ENCODE data around the gene SSX4. TPM values are rescaled to one million over a fixed set of nuclear protein-coding genes. Genes with fewer than 3 reads are reported as not detected.
"Not testable (repeated sequence)": the region's sequence is repeated elsewhere in the genome, so short reads cannot be mapped to it uniquely, and the experiment has no call there.

The SSX4 gene
- polyA plus RNA-seq, 1 donor (not counting 4 experiments of a cell fraction or from before 2014, with no cell fraction given): not detected

DNA sequence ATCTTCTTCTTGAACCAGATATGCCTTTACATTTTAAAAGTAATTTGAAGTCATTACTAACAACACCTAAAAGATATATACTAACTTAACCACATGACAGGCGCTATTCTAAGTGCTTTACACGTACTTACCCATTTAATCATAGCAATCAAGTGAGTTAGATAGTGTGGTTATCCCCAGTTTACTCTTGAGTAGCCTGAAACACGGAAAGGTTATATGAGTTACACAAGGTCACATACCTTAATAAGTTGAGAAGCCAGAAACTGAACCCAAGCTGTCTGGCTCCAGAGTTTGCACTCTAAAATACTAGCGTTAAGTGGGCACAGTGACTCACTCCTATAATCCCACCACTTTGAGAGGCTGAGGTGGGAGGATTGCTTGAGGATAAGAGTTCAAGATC, 46.8 kb downstream of the SSX4 start:
- DNase-seq (ENCODE audit: low read depth, low spot score); H3K9ac ChIP-seq (ENCODE audit: control insufficient read depth, extremely low read depth, insufficient read depth, low read length); H3K9me3 ChIP-seq (ENCODE audit: control insufficient read depth, low read depth, low read length); FAIRE-seq; H3K27me3 ChIP-seq (ENCODE audit: control insufficient read depth, extremely low read depth, insufficient read depth, low read length); H4K20me1 ChIP-seq (ENCODE audit: control insufficient read depth, extremely low read depth, insufficient read depth, low read length); H2AFZ ChIP-seq (ENCODE audit: control insufficient read depth, low read length); dilution Hi-C loops (cut with MboI; ENCODE audit: extremely low pct_ligation_motif_present, low sequenced_read_pairs); H3K36me3 ChIP-seq (ENCODE audit: control insufficient read depth in 2 of 2, extremely low read depth in 1 of 2, insufficient read depth in 2 of 2, low read length in 2 of 2); H3K4me2 ChIP-seq (ENCODE audit: control insufficient read depth, extremely low read depth, insufficient read depth, low read depth, low read length); H3K4me1 ChIP-seq (ENCODE audit: control insufficient read depth, extremely low read depth, insufficient read depth, low read length); H3K9me1 ChIP-seq (ENCODE audit: control insufficient read depth, extremely low read depth, insufficient read depth, low read length); H3K79me2 ChIP-seq (ENCODE audit: control insufficient read depth, insufficient read depth, low read length); H3K27ac ChIP-seq (ENCODE audit: control insufficient read depth, insufficient read depth, low read length); H3K4me3 ChIP-seq (ENCODE audit: control insufficient read depth in 2 of 3, extremely low read depth in 1 of 3, insufficient read depth in 2 of 3, low read depth in 1 of 3, low read length in 3 of 3): not testable (repeated sequence)

DNA sequence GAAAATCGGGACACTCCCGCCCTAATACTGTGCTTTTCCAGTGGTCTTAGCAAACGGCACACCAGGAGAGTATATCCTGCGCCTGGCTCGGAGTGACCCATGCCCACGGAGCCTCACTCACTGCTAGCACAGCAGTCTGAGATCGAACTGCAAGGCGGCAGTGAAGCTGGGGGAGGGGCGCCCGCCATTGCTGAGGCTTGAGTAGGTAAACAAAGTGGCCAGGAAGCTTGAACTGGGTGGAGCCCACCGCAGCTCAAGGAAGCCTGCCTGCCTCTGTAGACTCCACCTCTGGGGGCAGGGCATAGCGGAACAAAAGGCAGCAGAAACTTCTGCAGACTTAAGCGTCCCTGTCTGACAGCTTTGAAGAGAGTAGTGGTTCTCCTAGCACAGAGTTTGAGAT, 50.4 kb downstream of the SSX4 start:
- dilution Hi-C loops (cut with MboI; ENCODE audit: extremely low pct_ligation_motif_present, low sequenced_read_pairs); H3K9me3 ChIP-seq (ENCODE audit: control insufficient read depth, low read depth, low read length); H3K4me1 ChIP-seq (ENCODE audit: control insufficient read depth, extremely low read depth, insufficient read depth, low read length); H2AFZ ChIP-seq (ENCODE audit: control insufficient read depth, low read length); H3K79me2 ChIP-seq (ENCODE audit: control insufficient read depth, insufficient read depth, low read length); H3K36me3 ChIP-seq (ENCODE audit: control insufficient read depth in 2 of 2, extremely low read depth in 1 of 2, insufficient read depth in 2 of 2, low read length in 2 of 2); H3K9me1 ChIP-seq (ENCODE audit: control insufficient read depth, extremely low read depth, insufficient read depth, low read length); FAIRE-seq; H3K4me2 ChIP-seq (ENCODE audit: control insufficient read depth, extremely low read depth, insufficient read depth, low read depth, low read length); H4K20me1 ChIP-seq (ENCODE audit: control insufficient read depth, extremely low read depth, insufficient read depth, low read length); H3K4me3 ChIP-seq (ENCODE audit: control insufficient read depth in 2 of 3, extremely low read depth in 1 of 3, insufficient read depth in 2 of 3, low read depth in 1 of 3, low read length in 3 of 3); H3K27me3 ChIP-seq (ENCODE audit: control insufficient read depth, extremely low read depth, insufficient read depth, low read length); H3K9ac ChIP-seq (ENCODE audit: control insufficient read depth, extremely low read depth, insufficient read depth, low read length); DNase-seq (ENCODE audit: low read depth, low spot score); H3K27ac ChIP-seq (ENCODE audit: control insufficient read depth, insufficient read depth, low read length): not testable (repeated sequence)

Small RNA genes lying within 50 kb of the gene (small RNA-seq; reads per million reads assigned to genes)
- gene AL606490.4 (ENCODE audit: insufficient read length in 3 of 3, low read depth in 3 of 3, low replicate concordance in 1 of 3) (0 reads per million in 3 experiments), gene AL606490.7 (ENCODE audit: insufficient read length in 3 of 3, low read depth in 3 of 3, low replicate concordance in 1 of 3) (0 reads per million in 3 experiments), gene AL606490.9 (ENCODE audit: insufficient read length in 3 of 3, low read depth in 3 of 3, low replicate concordance in 1 of 3) (0 reads per million in 3 experiments)

Other genes starting within 250 kb of the SSX4 start
- not detected in 3 replicates for gene SSX5, start 186.7 kb upstream of the SSX4 start, polyA plus RNA-seq
- gene SSX1, start 128.1 kb upstream of the SSX4 start, polyA plus RNA-seq: not detected in 3 replicates
- gene SSX3, start 26.8 kb upstream of the SSX4 start, polyA plus RNA-seq: not detected in 3 replicates
- not detected in 3 replicates for gene SSX4B, start 28.4 kb downstream of the SSX4 start, polyA plus RNA-seq
- 199 to 339 TPM (median 316 TPM) in 3 replicates for gene SLC38A5, start 86.7 kb downstream of the SSX4 start, polyA plus RNA-seq
- gene FTSJ1, start 92.7 kb downstream of the SSX4 start, polyA plus RNA-seq: 60.6 to 93.4 TPM (median 62.7 TPM) in 3 replicates
- 52.2 to 78.4 TPM (median 69.3 TPM) in 3 replicates for gene PORCN, start 125.5 kb downstream of the SSX4 start, polyA plus RNA-seq
- 157 to 285 TPM (median 194 TPM) in 3 replicates for gene EBP, start 138.3 kb downstream of the SSX4 start, polyA plus RNA-seq
- 6.1 to 11.9 TPM (median 9.2 TPM) in 3 replicates for gene TBC1D25, start 156.2 kb downstream of the SSX4 start, polyA plus RNA-seq
- 237 to 327 TPM (median 282 TPM) in 3 replicates for gene RBM3, start 190.9 kb downstream of the SSX4 start, polyA plus RNA-seq
- gene WDR13, start 214.0 kb downstream of the SSX4 start, polyA plus RNA-seq: 32.8 to 48.0 TPM (median 40.6 TPM) in 3 replicates

Measured in keratinocyte (primary cell).